Endothelial cell of umbilical vein (primary cell): ENCODE measurements around the gene PAK4. TPM values are rescaled to one million over a fixed set of nuclear protein-coding genes. Genes with fewer than 3 reads are reported as not detected.

Source experiments
- BruUV-seq: library from RNA; stranded (reverse); fragments of 400-500 nt; replicated peaks from 2 replicates; lab custom pipeline; 2021; lab: Mats Ljungman, UMichigan
- CTCF ChIA-PET: fragments of 300-600, 350-600 bp; sonication (Branson Sonifier 250); formaldehyde crosslinking; loops from one replicate; lab custom pipeline; 2021; ENCODE audit warnings: antibody characterized with exemption, inconsistent platforms; lab: Charles Lee
- POLR2A ChIA-PET: fragments of 300-600, 350-600 bp; sonication (Branson Sonifier 250); formaldehyde crosslinking; loops from one replicate; lab custom pipeline; 2021; ENCODE audit warnings: antibody characterized with exemption, inconsistent platforms; lab: Charles Lee
- DNase-seq: peaks from one replicate; pipeline ENCODE4 v3.0.0-alpha.2; 2011; ENCODE audit warnings: low read depth, low spot score
- FAIRE-seq: peaks from 2 replicates; lab custom pipeline; 2011; peaks lifted over from hg19 to GRCh38; lab: Jason Lieb, UNC
- H2AFZ ChIP-seq: 2 replicates; pipeline ENCODE4 v1.6.0; 2012; ENCODE audit warnings: low read depth, low read length, control low read depth, inconsistent platforms
- H3K27ac ChIP-seq: 2 replicates; pipeline ENCODE4 v1.5.1; 2011; ENCODE audit warnings: low read depth, mild to moderate bottlenecking, control low read depth, low read length, moderate library complexity; ENCODE audit not compliant: insufficient read depth
- H3K27me3 ChIP-seq, 2 experiments: 2 replicates each; pipeline versions ENCODE4 v1.6.0 to v1.6.1; 2011; ENCODE audit warnings: low read length in 2 of 2, mixed read lengths in 1 of 2; ENCODE audit not compliant: control insufficient read depth in 2 of 2, insufficient read depth in 2 of 2
- H3K36me3 ChIP-seq, 2 experiments: 2 replicates in 1 of 2; 3 replicates in 1 of 2; pipeline ENCODE4 v1.5.1; 2011; ENCODE audit warnings: low read length in 2 of 2, mild to moderate bottlenecking in 1 of 2, moderate library complexity in 1 of 2; ENCODE audit not compliant: control insufficient read depth in 2 of 2, insufficient read depth in 2 of 2; ENCODE audit errors: extremely low read depth in 1 of 2
- H3K4me1 ChIP-seq: 3 replicates; pipeline ENCODE4 v1.5.1; 2011; ENCODE audit warnings: mild to moderate bottlenecking, low read length; ENCODE audit not compliant: control insufficient read depth, insufficient read depth; ENCODE audit errors: extremely low read depth
- H3K4me2 ChIP-seq: 2 replicates; pipeline ENCODE4 v1.6.1; 2011; ENCODE audit warnings: low read length, control low read depth, mixed read lengths; ENCODE audit not compliant: insufficient read depth
- H3K4me3 ChIP-seq, 3 experiments: fragments of 200-600 bp in 1 of 3; sonication (generic), shearing (Covaris generic) in 1 of 3; replicated peaks in 1 of 3; 2 replicates each; pipeline ENCODE4 v1.5.1; 2011 to 2016; ENCODE audit warnings: control low read depth in 3 of 3, low read length in 3 of 3, mild to moderate bottlenecking in 2 of 3, inconsistent platforms in 1 of 3, low read depth in 1 of 3, moderate library complexity in 1 of 3; ENCODE audit not compliant: insufficient read depth in 1 of 3
- H3K79me2 ChIP-seq: 2 replicates; pipeline ENCODE4 v1.6.0; 2012; ENCODE audit warnings: low read length, inconsistent platforms; ENCODE audit not compliant: control insufficient read depth, insufficient read depth
- H3K9ac ChIP-seq: replicated peaks from 2 replicates; pipeline ENCODE3; 2011; ENCODE audit warnings: low read length, control low read depth; ENCODE audit not compliant: insufficient read depth; ENCODE audit errors: extremely low read depth
- H3K9me1 ChIP-seq: replicated peaks from 3 replicates; pipeline ENCODE4 v1.6.0; 2011; ENCODE audit warnings: mild to moderate bottlenecking, low read length; ENCODE audit not compliant: control insufficient read depth, insufficient read depth; ENCODE audit errors: extremely low read depth
- H3K9me3 ChIP-seq: replicated peaks from 2 replicates; pipeline ENCODE4 v1.5.1; 2012; ENCODE audit warnings: low read length, inconsistent platforms; ENCODE audit not compliant: control insufficient read depth, insufficient read depth
- H4K20me1 ChIP-seq: replicated peaks from 2 replicates; pipeline ENCODE3; 2011; ENCODE audit warnings: mild to moderate bottlenecking, low read length; ENCODE audit not compliant: control insufficient read depth, insufficient read depth; ENCODE audit errors: extremely low read depth
- CTCF ChIP-seq, 2 donors: IDR thresholded peaks; 1 replicate in 1 of 2; 2 replicates in 1 of 2; pipeline ENCODE4 v1.5.1; 2011; ENCODE audit warnings: low read length in 2 of 2, mild to moderate bottlenecking in 2 of 2, moderate library complexity in 2 of 2, control low read depth in 1 of 2, inconsistent platforms in 1 of 2, low read depth in 1 of 2; ENCODE audit not compliant: insufficient read depth in 1 of 2; ENCODE audit errors: extremely low read depth in 1 of 2
- EZH2 ChIP-seq: IDR thresholded peaks from 2 replicates; pipeline ENCODE4 v1.6.1; 2012; ENCODE audit warnings: borderline replicate concordance, low read depth, mild to moderate bottlenecking, moderate library complexity, low read length, inconsistent platforms; ENCODE audit not compliant: severe bottlenecking
- FOS ChIP-seq: IDR thresholded peaks from 2 replicates; pipeline ENCODE4 v1.6.1; 2011; ENCODE audit warnings: mild to moderate bottlenecking, low read length, moderate library complexity, borderline replicate concordance; ENCODE audit not compliant: insufficient read depth
- GATA2 ChIP-seq: IDR thresholded peaks from 2 replicates; pipeline ENCODE4 v1.7.0; 2011; ENCODE audit warnings: low read depth, mild to moderate bottlenecking, moderate library complexity, mixed read lengths, low read length; ENCODE audit not compliant: insufficient read length, insufficient read depth
- JUN ChIP-seq: IDR thresholded peaks from 2 replicates; pipeline ENCODE4 v1.6.1; 2011; ENCODE audit warnings: borderline replicate concordance, low read depth; ENCODE audit not compliant: insufficient read length, insufficient read depth
- MAX ChIP-seq: IDR thresholded peaks from 2 replicates; pipeline ENCODE4 v1.6.1; 2011; ENCODE audit not compliant: insufficient read depth, insufficient read length
- MYC ChIP-seq: IDR thresholded peaks from one replicate; pipeline ENCODE4 v1.6.1; 2011; ENCODE audit warnings: mild to moderate bottlenecking, low read depth, low read length
- POLR2A ChIP-seq: IDR thresholded peaks from 2 replicates; pipeline ENCODE4 v1.6.1; 2012; ENCODE audit warnings: low read depth, mild to moderate bottlenecking, control low read depth, low read length
- POLR2AphosphoS5 ChIP-seq: IDR thresholded peaks from 2 replicates; pipeline ENCODE4 v1.6.1; 2012; ENCODE audit warnings: low read depth, mild to moderate bottlenecking, control low read depth, low read length, moderate library complexity; ENCODE audit not compliant: insufficient read depth
- dilution Hi-C: fragments of 300-500 bp; cut with MboI; formaldehyde crosslinking; loops from one replicate; pipeline ENCODE4 v1.15.0; 2019; ENCODE audit warnings: low sequenced_read_pairs; ENCODE audit not compliant: extremely low pct_ligation_motif_present
- intact Hi-C: fragments of 100-400 bp; cut with micrococcal nuclease; formaldehyde crosslinking; loops from one replicate; pipeline ENCODE4 v1.10.0; 2022
- polyA plus RNA-seq, 4 experiments: library from polyadenylated mRNA; depleted of rRNA in 3 of 4; stranded (reverse) in 3 of 4; unstranded in 1 of 4; fragments of >200 nt; gene quantifications; 2 replicates each; pipeline versions ENCODE4 v1.2.1 to v1.2.3, GENCODE V29; 2011 to 2012; ENCODE audit warnings: missing spikeins in 1 of 4
- total RNA-seq: library from RNA; stranded (reverse); gene quantifications from 2 replicates; pipeline ENCODE4 v1.2.3, GENCODE V29; 2021

Gene PAK4
- total and polyA plus RNA-seq, 2 donors (not counting 3 experiments of a cell fraction or from before 2014, with no cell fraction given) = 39.8 to 55.4 TPM

- Histone ChIP-seq H4K20me1 (no peaks in the 10 kb centered on the region), H3K9me1 (no peaks in the 10 kb centered on the region), H3K79me2 (peaks cover 45% of the 10 kb centered on the region), H3K27ac (no peak overlapping the region), H3K4me1 (no peaks in the 10 kb centered on the region), H3K9me3 (no peaks in the 10 kb centered on the region), H3K4me2 (no peak overlapping the region), H2AFZ (no peak overlapping the region), H3K9ac (no peak overlapping the region), H3K4me3 (no peak overlapping the region), H3K27me3 (no peaks in the 10 kb centered on the region), H3K36me3 (peaks cover 0 to 3% of the 10 kb centered on the region in 2 experiments)
- no TSS peak for BruUV-seq
- DNase-seq (no peak), FAIRE-seq (no peak)
- POLR2A ChIA-PET = no interaction called here
- dilution Hi-C loops (no loop called here), intact Hi-C loops (no loop called here)
- CTCF ChIA-PET = interaction anchor here (0.6 to 1.4 kb wide), 3 partner anchors 30 to 196 kb away, joined by 3 to 4 read pairs (median 3); no protein-coding TSS in a partner anchor
- TF ChIP-seq FOS = no peak
- no peak for TF ChIP-seq CTCF (IDR thresholded peaks at IDR 0.05; ENCODE audit: extremely low read depth in 1 of 2, insufficient read depth in 1 of 2, low read depth in 1 of 2, low read length in 2 of 2)
- no peak for TF ChIP-seq JUN
- TF ChIP-seq EZH2 = no peak
- no peak for TF ChIP-seq MYC
- TF ChIP-seq POLR2A = no peak
- TF ChIP-seq POLR2AphosphoS5 = no peak
- no peak for TF ChIP-seq GATA2
- no peak for TF ChIP-seq MAX
These were observed 26.5 kb downstream of the PAK4 start for GRCh38 chr19:39152066-39152465.
